Vagina (tissue), 2 donors: Measurements from ENCODE around the gene PRDM7.

Experiments
- CTCF ChIP-seq, 3 experiments: fragments of 450-650 bp in 2 of 3; fragments of 200-600 bp in 1 of 3; sonication (generic) in 1 of 3; IDR thresholded peaks; one replicate each; pipeline ENCODE4 v1.5.1; 2017 to 2019; ENCODE audit warnings: antibody characterized with exemption in 3 of 3, mild to moderate bottlenecking in 2 of 3, moderate library complexity in 2 of 3
- POLR2AphosphoS5 ChIP-seq, 2 donors: sonication (generic); formaldehyde crosslinking; IDR thresholded peaks; one replicate each; pipeline ENCODE4 v1.9.0; 2017; ENCODE audit warnings: antibody characterized with exemption in 2 of 2, mild to moderate bottlenecking in 2 of 2, low read depth in 1 of 2; ENCODE audit not compliant: insufficient read depth in 1 of 2

GRCh38 chr16:90061437-90061836 is 15.7 kb downstream of the PRDM7 start:
- no peak for TF ChIP-seq CTCF (IDR thresholded peaks at IDR 0.05)
- no peak for TF ChIP-seq POLR2AphosphoS5 (IDR thresholded peaks at IDR 0.05; ENCODE audit: insufficient read depth in 1 of 2, low read depth in 1 of 2)
